ENCODE results near the gene PLCL1.
"Not testable (repeated sequence)": the region's sequence is repeated elsewhere in the genome, so short reads cannot be mapped to it uniquely, and the experiment has no call there.

PLCL1 gene

DNA sequence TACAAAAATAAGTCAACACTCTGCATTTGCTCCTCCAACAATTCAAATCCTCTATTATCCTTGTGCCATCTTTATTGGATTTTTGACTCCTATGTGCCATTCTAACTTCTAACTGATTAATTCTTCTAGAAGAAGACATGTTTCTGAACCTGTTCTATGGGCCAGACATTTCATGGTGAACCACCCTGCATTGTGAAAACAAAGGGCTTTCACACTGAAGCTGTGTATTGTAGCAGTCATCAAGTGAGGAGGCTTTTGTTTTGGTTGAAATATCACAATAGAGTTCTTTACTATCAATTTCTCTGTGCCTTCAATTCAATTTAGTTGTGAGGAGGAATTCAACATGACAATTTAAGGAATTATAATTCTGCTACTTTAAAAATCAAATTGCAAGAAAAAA, 357.9 kb downstream of the PLCL1 start:
- DNase-seq (ENCODE audit: extremely low read depth in 1 of 2, low read depth in 1 of 2), result no peak

DNA sequence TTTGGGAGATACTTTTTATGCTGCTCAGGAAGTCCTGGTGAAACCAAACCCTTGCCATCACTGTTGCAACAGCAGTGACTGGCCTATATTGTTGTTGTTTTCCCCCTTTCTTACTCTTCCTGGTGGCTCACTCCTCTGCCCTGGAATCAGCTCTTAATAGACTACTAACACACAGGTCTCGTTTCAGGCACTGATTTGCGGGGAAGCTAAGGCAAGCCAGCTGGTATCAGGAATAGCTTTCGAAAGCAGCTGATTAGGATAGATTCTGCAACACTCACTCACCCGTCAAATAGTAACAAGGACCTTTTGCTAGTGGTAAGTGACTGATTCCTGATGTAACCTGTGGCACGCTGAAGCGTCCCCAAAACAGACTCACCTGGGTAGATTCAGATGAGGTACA, 360.4 kb downstream of the PLCL1 start:
- no peak for DNase-seq (ENCODE audit: extremely low read depth in 1 of 2, low read depth in 1 of 2)

- DNase-seq (ENCODE audit: extremely low read depth in 1 of 2, low read depth in 1 of 2), result no peak
These were observed 360.9 kb downstream of the PLCL1 start for GRCh38 chr2:198165289-198165688.

GRCh38 chr2:198167346-198167745, 363.0 kb downstream of the PLCL1 start:
- DNase-seq (ENCODE audit: extremely low read depth in 1 of 2, low read depth in 1 of 2), result no peak

DNA sequence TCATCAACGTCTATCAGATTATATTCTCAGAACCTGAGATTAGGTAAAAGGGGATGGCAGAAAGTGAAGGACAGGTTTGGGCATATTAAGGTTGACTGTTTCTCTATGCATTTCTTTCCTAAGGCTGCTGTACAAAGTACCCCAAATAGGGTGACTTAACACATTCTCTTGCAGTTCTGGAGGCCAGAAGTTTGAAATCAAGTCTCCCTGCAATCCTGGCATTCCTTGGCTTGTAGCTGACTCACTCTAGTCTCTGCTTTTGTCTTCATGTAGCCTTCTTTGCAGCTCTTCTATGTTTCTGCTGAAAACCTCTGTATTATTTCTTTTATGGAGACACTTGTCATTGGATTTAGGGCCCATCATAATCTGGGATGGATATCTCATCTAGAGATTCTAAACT, 364.3 kb downstream of the PLCL1 start:
- DNase-seq (ENCODE audit: extremely low read depth in 1 of 2, low read depth in 1 of 2), result no peak

DNA sequence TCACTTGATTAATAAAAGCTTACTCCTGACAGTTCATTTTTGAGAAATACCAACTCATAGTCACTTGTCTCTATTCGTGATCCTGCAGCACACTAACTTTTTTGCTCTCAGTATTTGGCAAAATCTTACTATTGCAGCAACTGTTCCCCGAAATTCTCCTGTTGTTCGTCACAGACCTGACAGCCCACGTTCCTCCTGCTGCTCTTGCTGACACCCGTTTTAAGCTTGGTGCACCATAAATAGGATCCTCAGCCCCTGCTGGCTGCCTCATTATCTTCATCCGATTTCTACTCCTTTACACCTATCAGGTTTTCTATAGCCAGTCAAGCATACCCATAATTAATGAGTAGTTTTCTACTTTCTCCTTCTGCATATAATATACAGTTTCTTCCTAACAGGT, 368.8 kb downstream of the PLCL1 start:
- no peak for DNase-seq (ENCODE audit: extremely low read depth in 1 of 2, low read depth in 1 of 2)

- DNase-seq (ENCODE audit: extremely low read depth in 1 of 2, low read depth in 1 of 2), result no peak
These were observed 369.5 kb downstream of the PLCL1 start for GRCh38 chr2:198173864-198174263.

DNA sequence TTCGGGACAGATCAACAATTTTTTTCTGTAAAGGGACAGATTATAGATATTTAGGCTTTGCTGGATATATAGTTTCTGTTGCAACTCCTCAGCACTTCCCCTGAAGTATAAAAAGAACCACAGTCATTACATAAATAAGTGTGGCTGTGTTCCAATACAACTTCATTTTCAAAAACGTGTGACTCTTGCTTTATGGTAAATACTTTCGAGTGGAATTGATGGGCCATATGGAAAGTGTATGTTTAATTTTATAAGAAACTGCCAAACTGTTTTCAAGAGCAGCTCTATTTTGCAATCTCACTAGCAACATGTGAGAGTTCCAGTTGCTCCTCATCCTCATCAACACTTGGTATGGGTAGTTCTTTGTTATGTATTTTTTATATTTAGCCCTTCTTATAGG, 370.9 kb downstream of the PLCL1 start:
- no peak for DNase-seq (ENCODE audit: extremely low read depth in 1 of 2, low read depth in 1 of 2)

- no peak for DNase-seq (ENCODE audit: extremely low read depth in 1 of 2, low read depth in 1 of 2)
These were observed 372.6 kb downstream of the PLCL1 start for GRCh38 chr2:198177040-198177439.

- no peak for DNase-seq (ENCODE audit: extremely low read depth in 1 of 2, low read depth in 1 of 2)
These were observed 374.4 kb downstream of the PLCL1 start for GRCh38 chr2:198178766-198179165.

- DNase-seq (ENCODE audit: extremely low read depth in 1 of 2, low read depth in 1 of 2), result no peak
These were observed 381.9 kb downstream of the PLCL1 start for GRCh38 chr2:198186257-198186656.

DNA sequence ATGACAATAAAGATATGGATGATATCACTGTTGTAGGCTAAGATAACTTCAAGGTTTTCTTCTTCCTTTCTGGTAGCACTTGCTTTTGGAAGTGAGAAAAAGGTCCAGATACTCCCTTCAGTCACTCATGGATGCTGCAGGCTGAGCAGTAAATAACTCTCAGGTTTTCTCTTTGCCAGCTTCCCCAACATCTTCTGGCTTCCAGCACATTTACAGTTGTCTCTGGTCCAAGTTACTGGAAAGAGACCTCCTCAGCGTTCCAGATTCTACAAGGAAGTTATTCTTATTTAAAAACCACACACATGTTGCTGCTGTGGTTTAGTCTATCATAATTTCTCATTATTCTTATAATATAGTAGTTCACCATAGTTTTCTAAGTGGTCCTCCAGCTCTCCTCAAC, 383.4 kb downstream of the PLCL1 start:
- no peak for DNase-seq (ENCODE audit: extremely low read depth in 1 of 2, low read depth in 1 of 2)

DNA sequence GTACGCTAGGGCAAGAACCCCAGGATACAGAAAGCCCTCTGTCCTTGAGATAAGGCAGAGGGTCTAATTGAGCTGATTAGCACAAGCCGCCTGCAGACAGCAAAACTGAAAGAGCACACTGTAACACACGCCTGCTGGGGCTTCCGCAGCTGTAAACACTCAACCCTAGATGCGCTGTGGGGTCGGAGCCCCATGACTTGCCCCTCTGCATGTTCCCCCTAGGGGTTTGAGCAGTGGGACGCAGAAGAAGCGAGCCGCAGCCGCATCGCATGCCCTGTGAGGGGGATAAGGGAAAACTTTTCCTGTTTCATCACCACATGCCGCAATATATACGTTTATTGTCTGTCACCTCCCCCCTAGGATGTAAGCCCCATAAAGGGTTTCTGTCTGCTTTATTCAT, 384.6 kb downstream of the PLCL1 start:
- DNase-seq (ENCODE audit: extremely low read depth in 1 of 2, low read depth in 1 of 2), result no peak

- no peak for DNase-seq (ENCODE audit: extremely low read depth in 1 of 2, low read depth in 1 of 2)
These were observed 387.3 kb downstream of the PLCL1 start for GRCh38 chr2:198191651-198192050.

- DNase-seq (ENCODE audit: extremely low read depth in 1 of 2, low read depth in 1 of 2), result not testable (repeated sequence)
These were observed 392.2 kb downstream of the PLCL1 start for GRCh38 chr2:198196556-198196955.

Data from stimulated activated CD8-positive, alpha-beta memory T cell treated with anti-CD3 and anti-CD28 coated beads, Interleukin-7, amount 100 ng/mL, for 48 hours (primary cell).